Measurements from ENCODE around the gene TNFAIP8L1.

The TNFAIP8L1 gene

DNA sequence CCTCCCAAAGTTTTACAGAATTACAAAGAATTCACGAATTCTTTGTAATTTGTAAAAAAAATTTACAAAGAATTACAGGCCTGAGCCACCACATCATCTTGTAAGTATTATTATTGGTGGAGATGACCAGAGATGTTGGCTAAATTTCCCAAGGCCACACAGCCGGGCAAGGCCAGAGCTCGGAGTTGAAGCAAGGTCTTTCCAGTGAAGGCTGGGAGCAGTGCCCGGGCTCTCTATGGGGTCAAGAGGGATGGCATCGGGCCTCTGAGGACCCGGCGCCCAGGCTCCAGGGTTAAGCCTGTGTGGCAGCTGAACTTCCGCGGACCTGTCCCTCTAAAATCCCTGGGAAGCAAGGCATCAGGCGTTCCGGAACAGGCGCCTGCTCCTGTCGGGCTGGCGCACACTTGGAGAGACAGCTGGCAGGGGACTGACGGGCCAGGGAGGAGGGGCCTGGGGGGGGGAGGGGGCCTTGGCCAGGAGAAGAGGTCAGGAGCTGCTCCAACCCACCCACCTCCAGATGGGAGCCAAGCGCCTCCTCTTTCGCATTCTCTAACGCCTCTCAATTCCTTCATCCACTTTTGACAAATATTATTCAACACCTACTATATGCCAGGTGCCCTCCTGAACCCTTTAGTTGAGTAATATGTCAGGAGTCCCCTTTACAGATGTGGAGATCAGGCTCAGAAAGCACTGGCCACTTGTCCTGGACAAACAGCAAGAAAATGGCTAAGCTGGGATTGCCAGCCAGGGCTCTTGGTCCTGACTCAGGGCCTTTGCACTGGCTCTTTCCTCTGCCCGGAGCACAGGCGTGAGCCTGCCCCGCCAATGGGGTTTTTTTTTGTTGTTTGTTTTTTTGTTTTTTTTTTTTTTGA is 43.0 kb upstream of the TNFAIP8L1 start:
- TF ChIP-seq, protein P1, sequence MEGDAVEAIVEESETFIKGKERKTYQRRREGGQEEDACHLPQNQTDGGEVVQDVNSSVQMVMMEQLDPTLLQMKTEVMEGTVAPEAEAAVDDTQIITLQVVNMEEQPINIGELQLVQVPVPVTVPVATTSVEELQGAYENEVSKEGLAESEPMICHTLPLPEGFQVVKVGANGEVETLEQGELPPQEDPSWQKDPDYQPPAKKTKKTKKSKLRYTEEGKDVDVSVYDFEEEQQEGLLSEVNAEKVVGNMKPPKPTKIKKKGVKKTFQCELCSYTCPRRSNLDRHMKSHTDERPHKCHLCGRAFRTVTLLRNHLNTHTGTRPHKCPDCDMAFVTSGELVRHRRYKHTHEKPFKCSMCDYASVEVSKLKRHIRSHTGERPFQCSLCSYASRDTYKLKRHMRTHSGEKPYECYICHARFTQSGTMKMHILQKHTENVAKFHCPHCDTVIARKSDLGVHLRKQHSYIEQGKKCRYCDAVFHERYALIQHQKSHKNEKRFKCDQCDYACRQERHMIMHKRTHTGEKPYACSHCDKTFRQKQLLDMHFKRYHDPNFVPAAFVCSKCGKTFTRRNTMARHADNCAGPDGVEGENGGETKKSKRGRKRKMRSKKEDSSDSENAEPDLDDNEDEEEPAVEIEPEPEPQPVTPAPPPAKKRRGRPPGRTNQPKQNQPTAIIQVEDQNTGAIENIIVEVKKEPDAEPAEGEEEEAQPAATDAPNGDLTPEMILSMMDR (IDR thresholded peaks at IDR 0.05), result no peak

GRCh38 chr19:4597278-4597974 is 41.9 kb upstream of the TNFAIP8L1 start:
- TF ChIP-seq, protein P1 (IDR thresholded peaks at IDR 0.05), result no peak

GRCh38 chr19:4597975-4598671 is 41.2 kb upstream of the TNFAIP8L1 start:
- TF ChIP-seq, protein P1 (IDR thresholded peaks at IDR 0.05), result no peak

GRCh38 chr19:4598712-4599111 is 40.6 kb upstream of the TNFAIP8L1 start:
- TF ChIP-seq, protein P1 (IDR thresholded peaks at IDR 0.05), result no peak

- TF ChIP-seq, protein P1 (IDR thresholded peaks at IDR 0.05), result no peak
These were observed 39.2 kb upstream of the TNFAIP8L1 start for GRCh38 chr19:4600082-4600481.

DNA sequence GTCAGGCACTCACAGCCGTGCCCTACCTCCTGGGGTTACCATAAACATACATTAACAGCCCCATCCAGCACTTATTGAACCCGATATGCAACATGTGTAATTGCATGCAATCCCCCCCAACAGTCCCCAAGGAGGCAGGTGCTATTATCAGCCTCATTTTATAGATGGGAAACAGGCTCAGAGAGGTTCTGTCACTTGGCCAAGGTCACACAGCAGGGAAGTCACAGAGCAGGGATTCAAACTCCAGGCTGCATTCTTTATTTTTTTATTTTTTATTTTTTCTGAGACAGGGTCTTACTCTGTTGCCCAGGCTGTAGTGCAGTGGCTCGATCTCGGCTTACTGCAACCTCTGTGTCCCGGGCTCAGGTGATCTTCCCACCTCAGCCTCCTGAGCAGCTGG is 38.4 kb upstream of the TNFAIP8L1 start:
- TF ChIP-seq, protein P1 (IDR thresholded peaks at IDR 0.05), result no peak

- TF ChIP-seq, protein P1 (IDR thresholded peaks at IDR 0.05), result no peak
These were observed 37.0 kb upstream of the TNFAIP8L1 start for GRCh38 chr19:4602173-4602788.
